Activated CD8-positive, alpha-beta memory T cell treated with anti-CD3 and anti-CD28 coated beads for 1 hour (primary cell): ENCODE measurements around the gene SPHK1.

Experiments
- DNase-seq, 2 donors: peaks; one replicate each; pipeline ENCODE4 v3.0.0-alpha.2; 2020; ENCODE audit warnings: low read depth in 1 of 2; ENCODE audit errors: extremely low read depth in 1 of 2

The SPHK1 gene

DNA sequence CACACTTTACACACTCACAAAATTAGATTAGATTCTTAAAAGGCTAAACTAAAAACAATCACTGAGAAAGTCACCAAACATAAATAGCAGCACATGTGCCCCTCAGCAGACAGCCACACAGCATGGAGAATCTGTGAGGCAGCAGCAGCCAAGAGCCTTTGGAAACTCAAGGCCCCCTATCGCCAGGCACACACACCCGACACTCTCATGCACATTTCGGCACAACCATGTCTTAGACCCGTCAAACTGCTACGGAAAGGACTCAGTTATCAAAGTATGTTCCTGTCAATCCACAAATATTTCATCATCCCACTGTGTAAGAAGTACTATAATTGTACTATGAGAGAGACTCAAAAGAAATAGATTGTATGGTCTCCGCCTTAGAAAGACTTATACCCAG, 47.6 kb downstream of the SPHK1 start:
- DNase-seq, result no peak

GRCh38 chr17:76432712-76433336, 48.4 kb downstream of the SPHK1 start:
- no peak for DNase-seq

DNA sequence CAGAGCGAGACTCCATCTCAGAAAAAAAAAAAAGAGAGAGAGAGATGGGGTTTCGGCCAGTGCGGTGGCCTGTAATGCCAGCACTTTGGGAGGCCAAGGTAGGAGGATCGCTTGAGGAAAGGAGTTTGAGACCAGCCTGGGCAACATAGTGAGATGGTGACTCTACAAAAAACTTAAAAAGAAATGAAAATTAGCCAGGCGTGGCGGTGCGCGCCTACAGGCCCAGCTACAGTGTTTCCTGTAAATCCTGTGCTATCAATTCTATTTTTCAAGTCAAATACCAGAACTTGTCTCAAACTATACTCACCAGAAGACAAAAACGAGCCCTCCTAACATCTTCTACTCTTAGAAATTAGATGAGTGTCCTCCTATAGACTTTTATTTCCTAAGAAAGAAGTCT, 49.3 kb downstream of the SPHK1 start:
- DNase-seq, result no peak

GRCh38 chr17:76434870-76435269, 50.5 kb downstream of the SPHK1 start:
- no peak for DNase-seq

- DNase-seq, result no peak
These were observed 51.3 kb downstream of the SPHK1 start for GRCh38 chr17:76435751-76436150.
